ENCODE results near the gene ZBTB8OS.

ZBTB8OS gene

DNA sequence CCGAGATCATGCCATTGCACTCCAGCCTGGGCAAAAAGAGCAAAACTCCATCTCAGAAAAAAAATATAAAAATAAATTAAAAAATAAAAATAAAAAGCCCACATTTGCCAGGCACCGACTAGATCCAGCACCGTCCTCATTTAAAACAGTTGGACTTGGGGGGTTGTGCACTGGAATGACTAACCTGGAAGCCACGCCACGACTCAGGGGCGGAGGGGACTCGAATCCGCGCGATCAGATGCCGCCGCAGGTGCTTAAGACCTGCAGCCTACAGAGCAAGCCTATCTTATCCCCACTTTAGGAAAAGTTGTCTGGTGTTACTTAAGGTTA lies 38.5 kb downstream of the ZBTB8OS start:
- DNase-seq (ENCODE audit: low spot score), result no peak

DNA sequence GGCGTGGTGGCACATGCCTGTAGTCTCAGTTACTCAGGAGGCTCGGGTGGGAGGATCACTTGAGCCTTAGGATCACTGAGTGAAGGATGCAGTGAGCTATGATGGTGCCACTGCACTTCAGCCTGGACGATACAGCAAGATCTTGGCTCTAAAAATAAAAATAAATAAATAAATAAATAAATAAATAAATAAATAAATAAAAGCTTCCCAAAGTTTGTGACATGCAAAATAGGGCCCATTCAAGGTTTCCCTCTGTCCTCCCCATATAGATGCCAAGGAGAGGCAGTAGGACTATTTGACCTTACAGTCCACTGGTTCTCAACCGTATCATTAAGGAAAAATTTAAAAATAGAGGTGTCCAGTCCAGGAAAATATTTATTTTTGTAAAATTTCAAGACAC lies 41.2 kb downstream of the ZBTB8OS start:
- no peak for DNase-seq (ENCODE audit: low spot score)

DNA sequence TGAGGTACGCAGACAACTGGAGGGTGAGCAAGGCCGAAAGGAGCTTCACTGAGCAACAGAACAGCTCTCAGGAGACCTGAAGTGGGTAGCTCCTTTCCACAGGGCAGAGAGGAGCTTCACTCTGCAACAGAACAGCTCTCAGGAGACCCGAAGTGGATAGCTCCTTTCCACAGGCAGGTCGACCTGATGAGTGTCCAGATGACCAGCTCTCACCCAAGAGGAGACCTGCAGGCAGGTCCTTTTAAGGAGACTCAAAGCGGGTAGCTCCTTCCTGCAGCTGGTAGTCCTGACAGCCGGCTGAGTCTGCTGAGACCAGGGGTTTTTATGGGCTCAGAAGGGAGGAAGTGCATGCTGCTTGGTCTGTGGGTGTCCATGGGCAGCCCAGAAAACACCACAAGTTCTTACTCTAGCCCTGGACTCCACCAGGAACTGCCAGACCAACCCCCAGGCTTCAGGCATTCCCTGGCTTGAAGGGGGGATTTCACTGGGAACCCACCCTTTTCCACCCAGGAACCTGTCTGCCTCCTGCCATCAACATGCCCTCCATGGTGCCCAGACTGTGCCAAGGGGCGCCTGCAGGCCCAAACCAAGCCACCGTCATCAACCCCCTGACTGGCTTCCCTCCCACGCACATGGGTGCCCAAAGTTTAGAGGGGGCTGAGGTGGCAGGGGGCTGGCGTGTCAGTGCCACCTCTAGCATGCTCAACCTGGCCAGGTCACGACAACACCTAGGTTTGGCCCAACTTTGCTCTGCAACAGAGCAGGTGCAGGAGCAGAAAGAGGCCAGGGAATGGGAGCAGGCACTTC lies 43.6 kb downstream of the ZBTB8OS start:
- DNase-seq (ENCODE audit: low spot score), result no peak

DNA sequence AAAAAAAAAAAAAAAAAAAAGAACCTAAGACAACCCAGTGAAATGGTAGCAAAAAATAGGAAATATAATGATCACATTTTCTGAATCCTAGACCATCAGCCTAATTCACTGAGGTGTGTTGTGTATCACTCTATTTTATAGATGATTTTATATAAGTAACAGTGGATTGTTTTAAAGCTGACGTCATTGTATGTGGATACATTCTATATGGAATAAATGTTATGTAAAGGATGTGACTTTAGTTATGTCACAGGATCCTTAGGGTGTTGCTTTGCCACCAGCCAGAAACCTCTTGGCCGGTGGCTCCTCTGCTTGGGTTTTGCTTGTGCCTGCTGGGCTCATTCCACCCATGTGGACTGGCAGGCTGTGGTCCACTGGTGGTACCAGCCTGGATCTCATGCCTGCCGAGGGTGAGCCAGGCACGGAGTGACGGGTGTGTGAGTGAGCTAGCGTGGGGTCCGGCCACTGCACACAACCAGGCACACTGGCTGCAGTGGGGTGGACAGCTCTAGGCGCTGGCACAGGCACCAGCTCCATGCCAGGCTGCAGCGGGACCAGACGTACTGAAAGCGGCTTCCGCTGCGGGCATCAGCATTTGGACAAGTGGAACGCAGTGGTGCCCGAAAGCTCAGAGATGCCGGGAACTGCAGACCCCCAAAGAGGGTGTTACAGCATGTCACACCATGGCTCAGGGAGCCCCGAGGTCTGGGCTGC lies 44.5 kb downstream of the ZBTB8OS start:
- no peak for DNase-seq (ENCODE audit: low spot score)

DNA sequence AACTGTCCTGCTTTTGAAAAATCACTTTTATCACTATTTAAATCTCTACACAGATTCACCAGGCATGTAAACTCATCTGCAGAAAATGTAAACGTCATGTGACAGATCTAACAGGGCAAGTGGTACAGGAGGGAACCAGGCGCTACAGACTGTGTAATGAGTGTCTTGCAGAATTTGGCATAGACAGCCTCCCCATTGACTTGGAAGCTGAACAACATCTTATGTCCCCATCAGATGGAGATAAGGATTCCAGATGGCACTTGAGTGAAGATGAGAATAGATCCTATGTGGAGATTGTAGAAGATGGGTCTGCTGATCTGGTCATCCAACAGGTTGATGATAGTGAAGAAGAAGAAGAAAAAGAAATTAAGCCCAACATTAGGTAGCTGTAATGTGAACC lies 50.3 kb downstream of the ZBTB8OS start:
- no peak for DNase-seq (ENCODE audit: low spot score)

DNA sequence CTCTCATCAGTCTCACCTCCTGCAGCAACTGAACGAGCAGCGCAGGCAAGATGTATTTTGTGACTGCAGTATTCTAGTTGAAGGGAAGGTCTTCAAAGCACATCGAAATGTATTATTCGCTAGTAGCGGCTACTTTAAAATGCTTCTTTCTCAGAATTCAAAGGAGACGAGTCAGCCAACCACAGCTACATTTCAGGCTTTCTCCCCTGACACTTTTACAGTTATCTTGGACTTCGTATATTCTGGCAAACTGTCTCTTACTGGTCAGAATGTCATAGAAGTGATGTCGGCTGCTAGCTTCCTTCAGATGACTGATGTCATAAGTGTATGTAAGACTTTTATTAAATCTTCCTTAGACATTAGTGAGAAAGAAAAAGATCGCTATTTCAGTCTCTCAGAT lies 57.4 kb downstream of the ZBTB8OS start:
- peak; percentile 12 for DNase-seq (ENCODE audit: low spot score)

DNA sequence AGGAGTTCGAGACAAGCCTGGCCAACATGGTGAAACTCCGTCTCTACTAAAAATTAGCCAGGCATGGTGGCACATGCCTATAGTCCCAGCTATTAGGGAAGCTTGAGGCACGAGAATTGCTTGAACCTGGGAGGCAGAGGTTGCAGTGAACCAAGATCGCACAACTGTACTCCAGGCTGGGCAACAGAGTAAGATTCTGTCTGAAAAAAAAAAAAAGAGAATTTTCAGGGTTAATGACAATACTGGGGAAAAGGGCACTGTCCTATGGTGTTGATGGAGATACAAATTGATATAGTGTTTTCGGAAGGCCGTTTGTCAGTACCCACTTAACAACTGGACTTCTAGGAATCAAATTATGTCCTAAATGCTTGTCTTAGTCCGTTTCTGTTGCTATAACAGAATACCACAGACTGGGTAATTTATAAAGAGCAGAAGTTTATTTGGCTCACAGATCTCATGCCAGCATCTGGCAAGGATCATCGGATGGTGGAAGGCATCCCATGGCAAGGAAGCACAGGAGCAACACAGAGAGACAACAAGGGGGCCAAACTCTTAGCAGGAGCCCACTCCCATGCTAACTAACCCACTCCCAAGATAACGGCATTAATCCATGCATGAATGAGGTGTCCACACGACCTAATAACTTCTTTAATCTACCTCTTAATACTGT lies 69.9 kb downstream of the ZBTB8OS start:
- no peak for DNase-seq (ENCODE audit: low spot score)
